Karpas-422 (cell line): ENCODE measurements around the gene CA14. TPM values are rescaled to one million over a fixed set of nuclear protein-coding genes. Genes with fewer than 3 reads are reported as not detected.

Source experiments
- small RNA-seq: library from RNA; depleted of rRNA; stranded (forward); fragments of <200 nt; gene quantifications from one replicate; pipeline ENCODE3, GENCODE V24; 2014
- total RNA-seq: library from RNA; depleted of rRNA; stranded (reverse); fragments of >200 nt; shearing (Covaris generic); gene quantifications from 2 replicates; pipeline ENCODE4 v1.2.3, GENCODE V29; 2014; ENCODE audit warnings: low replicate concordance; rRNA removed

The CA14 gene
- total RNA-seq, 1 experiment from 2014 or later = 0.45 TPM

Small RNA genes lying within 50 kb of the gene (small RNA-seq; reads per million reads assigned to genes)
- gene RN7SL480P = not detected
- 1.4 reads per million, percentile 40 among the genes with 10 or more reads in this experiment for gene RNU2-17P

Other genes with a start within 250 kb of the CA14 start
- gene OTUD7B, start 247.0 kb upstream of the CA14 start, total RNA-seq = 2.4 and 3.6 TPM in 2 replicates
- gene VPS45, start 190.0 kb upstream of the CA14 start, total RNA-seq = 24.9 and 39.0 TPM in 2 replicates
- 1.6 and 3.8 TPM in 2 replicates for gene PLEKHO1, start 107.9 kb upstream of the CA14 start, total RNA-seq
- 43.2 and 77.4 TPM in 2 replicates for gene ANP32E, start 21.7 kb upstream of the CA14 start, total RNA-seq
- gene APH1A, start 11.2 kb downstream of the CA14 start, total RNA-seq = 122 and 130 TPM in 2 replicates
- gene C1orf54, start 15.0 kb downstream of the CA14 start, total RNA-seq = 5.1 and 21.2 TPM in 2 replicates
- gene CIART, start 24.8 kb downstream of the CA14 start, total RNA-seq = 4.1 and 4.9 TPM in 2 replicates
- 71.0 and 75.0 TPM in 2 replicates for gene MRPS21, start 36.1 kb downstream of the CA14 start, total RNA-seq
- 50.5 and 51.6 TPM in 2 replicates for gene PRPF3, start 63.8 kb downstream of the CA14 start, total RNA-seq
- 17.9 and 29.9 TPM in 2 replicates for gene RPRD2, start 106.4 kb downstream of the CA14 start, total RNA-seq
- 38.3 and 77.2 TPM in 2 replicates for gene TARS2, start 229.6 kb downstream of the CA14 start, total RNA-seq